Measurements from ENCODE around the gene IGSF21.

DNA sequence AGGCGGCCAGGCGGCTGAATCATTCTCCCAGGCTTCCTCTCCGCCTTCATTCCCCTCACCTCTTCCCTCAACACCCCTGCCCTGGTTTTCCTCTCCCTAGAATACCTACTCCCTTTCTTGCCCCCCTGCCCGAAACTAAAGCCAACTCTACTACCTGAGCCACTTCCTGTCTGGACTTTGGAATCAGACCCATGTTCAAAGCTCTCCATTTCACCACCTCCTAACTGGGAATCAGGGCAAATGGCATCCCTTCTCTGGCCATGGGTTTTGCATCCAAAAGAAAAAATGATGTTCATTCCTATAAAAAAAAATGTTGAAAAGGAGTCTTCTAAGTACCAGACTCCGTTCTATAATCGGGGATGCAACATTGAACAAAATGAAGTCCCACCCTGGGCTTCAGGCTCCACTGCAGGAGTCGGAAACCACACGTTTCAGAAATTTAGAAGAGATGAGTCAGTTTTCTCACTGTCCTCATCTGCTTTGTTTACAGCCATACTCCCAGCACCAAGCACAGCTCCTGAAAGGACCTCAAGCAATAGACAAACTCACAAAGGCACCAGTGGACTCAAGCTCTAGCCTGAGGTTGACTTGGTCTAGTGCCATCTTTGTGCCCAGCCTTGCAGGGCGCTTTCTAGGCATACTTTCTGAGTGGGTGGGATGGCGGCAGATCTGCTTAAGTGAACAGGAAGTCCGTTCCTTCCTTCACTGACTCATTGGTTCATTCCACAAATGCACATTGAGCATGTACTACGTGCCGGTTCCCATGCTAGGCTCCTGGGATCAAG, 176.2 kb downstream of the IGSF21 start:
- TF ChIP-seq, protein P1, sequence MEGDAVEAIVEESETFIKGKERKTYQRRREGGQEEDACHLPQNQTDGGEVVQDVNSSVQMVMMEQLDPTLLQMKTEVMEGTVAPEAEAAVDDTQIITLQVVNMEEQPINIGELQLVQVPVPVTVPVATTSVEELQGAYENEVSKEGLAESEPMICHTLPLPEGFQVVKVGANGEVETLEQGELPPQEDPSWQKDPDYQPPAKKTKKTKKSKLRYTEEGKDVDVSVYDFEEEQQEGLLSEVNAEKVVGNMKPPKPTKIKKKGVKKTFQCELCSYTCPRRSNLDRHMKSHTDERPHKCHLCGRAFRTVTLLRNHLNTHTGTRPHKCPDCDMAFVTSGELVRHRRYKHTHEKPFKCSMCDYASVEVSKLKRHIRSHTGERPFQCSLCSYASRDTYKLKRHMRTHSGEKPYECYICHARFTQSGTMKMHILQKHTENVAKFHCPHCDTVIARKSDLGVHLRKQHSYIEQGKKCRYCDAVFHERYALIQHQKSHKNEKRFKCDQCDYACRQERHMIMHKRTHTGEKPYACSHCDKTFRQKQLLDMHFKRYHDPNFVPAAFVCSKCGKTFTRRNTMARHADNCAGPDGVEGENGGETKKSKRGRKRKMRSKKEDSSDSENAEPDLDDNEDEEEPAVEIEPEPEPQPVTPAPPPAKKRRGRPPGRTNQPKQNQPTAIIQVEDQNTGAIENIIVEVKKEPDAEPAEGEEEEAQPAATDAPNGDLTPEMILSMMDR (IDR thresholded peaks at IDR 0.05) = no peak
- TF ChIP-seq POLR2AphosphoS5 (IDR thresholded peaks at IDR 0.05) (no peak), POLR2A (IDR thresholded peaks at IDR 0.05) (no peak)

All from prostate gland (tissue), 2 donors.